Hepatocyte (in vitro differentiated cells): Measurements from ENCODE around the gene DEGS2. TPM values are rescaled to one million over a fixed set of nuclear protein-coding genes. Genes with fewer than 3 reads are reported as not detected.

Experiments used
- DNase-seq: peaks from one replicate; pipeline ENCODE4 v3.0.0-alpha.2; 2016; ENCODE audit warnings: low spot score
- H2AFZ ChIP-seq: fragments of 200-600 bp; sonication (generic); 2 replicates; pipeline ENCODE4 v1.6.0; 2016; ENCODE audit warnings: antibody characterized with exemption, mild to moderate bottlenecking
- H3K27ac ChIP-seq: fragments of 200-600 bp; sonication (generic); 2 replicates; pipeline ENCODE4 v1.5.1; 2016; ENCODE audit warnings: mild to moderate bottlenecking
- H3K27me3 ChIP-seq: fragments of 200-600 bp; sonication (generic); 2 replicates; pipeline ENCODE4 v1.6.1; 2016
- H3K36me3 ChIP-seq: fragments of 200-600 bp; sonication (generic); replicated peaks from 2 replicates; pipeline ENCODE4 v1.5.1; 2016; ENCODE audit warnings: low read depth; ENCODE audit not compliant: insufficient read depth
- H3K4me1 ChIP-seq: fragments of 200-600 bp; sonication (generic); 2 replicates; pipeline ENCODE4 v1.5.1; 2016; ENCODE audit warnings: mild to moderate bottlenecking, moderate library complexity; ENCODE audit not compliant: insufficient read depth
- H3K4me2 ChIP-seq: fragments of 200-600 bp; sonication (generic); 2 replicates; pipeline ENCODE4 v1.6.0; 2016
- H3K4me3 ChIP-seq: fragments of 200-600 bp; sonication (generic); 2 replicates; pipeline ENCODE4 v1.5.1; 2016; ENCODE audit warnings: mild to moderate bottlenecking
- H3K79me2 ChIP-seq: fragments of 200-600 bp; sonication (generic); 2 replicates; pipeline ENCODE4 v1.6.0; 2017; ENCODE audit warnings: mild to moderate bottlenecking
- H3K9me2 ChIP-seq: fragments of 200-600 bp; sonication (generic); replicated peaks from 2 replicates; pipeline ENCODE4 v1.6.0; 2017; ENCODE audit warnings: mild to moderate bottlenecking; ENCODE audit not compliant: insufficient read depth
- H3K9me3 ChIP-seq: fragments of 200-600 bp; sonication (generic); 2 replicates; pipeline ENCODE4 v1.5.1; 2016; ENCODE audit warnings: low read depth, mild to moderate bottlenecking
- H4K20me1 ChIP-seq: fragments of 200-600 bp; sonication (generic); 2 replicates; pipeline ENCODE4 v1.6.0; 2016; ENCODE audit warnings: mild to moderate bottlenecking; ENCODE audit not compliant: insufficient read depth, poor library complexity, severe bottlenecking
- EZH2 ChIP-seq: fragments of 200-600 bp; sonication (generic); IDR thresholded peaks from 2 replicates; pipeline ENCODE4 v1.6.1; 2016; ENCODE audit warnings: antibody characterized with exemption, mild to moderate bottlenecking, borderline replicate concordance
- EZH2phosphoT487 ChIP-seq: fragments of 200-600 bp; sonication (generic); IDR thresholded peaks from one replicate; pipeline ENCODE4 v1.6.1; 2018; ENCODE audit warnings: antibody characterized with exemption, mild to moderate bottlenecking, low read depth, moderate library complexity; ENCODE audit not compliant: unreplicated experiment, severe bottlenecking
- WGBS: methylation state at CpG from one replicate; pipeline ENCODE4 v1.1.6; 2016; ENCODE audit warnings: low lambda C conversion rate; ENCODE audit errors: missing lambda C conversion rate; 5-methylcytosine and 5-hydroxymethylcytosine counted together
- polyA plus RNA-seq: library from polyadenylated mRNA; unstranded; fragments of >200 nt; fragmentation: Nextera tagmentation; extraction: Ambion mirVana; gene quantifications from 2 replicates; pipeline ENCODE4 v1.2.1, GENCODE V29; 2016
- total RNA-seq: library from RNA; depleted of rRNA; stranded (reverse); fragments of >200 nt; gene quantifications from 2 replicates; pipeline ENCODE4 v1.2.3, GENCODE V29; 2014
- TF ChIP-seq, protein P1 (sequence below): fragments of 200-600 bp; sonication (generic); IDR thresholded peaks from 2 replicates; pipeline ENCODE4 v1.5.1; 2016; ENCODE audit warnings: antibody characterized with exemption, mild to moderate bottlenecking; ENCODE audit not compliant: poor library complexity

Gene DEGS2
- total and polyA plus RNA-seq, 2 experiments from 2014 or later = 5.3 to 7.7 TPM

GRCh38 chr14:100141098-100141497 lies 18.3 kb downstream of the DEGS2 start:
- H3K27ac ChIP-seq = peak overlapping the region; percentile 90
- H2AFZ ChIP-seq = no peak overlapping the region
- 89% methylated on average over 7 of the region's 7 CpGs for WGBS
- H3K4me1 ChIP-seq = peaks cover 49% of the 10 kb centered on the region
- TF ChIP-seq EZH2phosphoT487 (no peak), EZH2 (no peak)
- TF ChIP-seq, protein P1, sequence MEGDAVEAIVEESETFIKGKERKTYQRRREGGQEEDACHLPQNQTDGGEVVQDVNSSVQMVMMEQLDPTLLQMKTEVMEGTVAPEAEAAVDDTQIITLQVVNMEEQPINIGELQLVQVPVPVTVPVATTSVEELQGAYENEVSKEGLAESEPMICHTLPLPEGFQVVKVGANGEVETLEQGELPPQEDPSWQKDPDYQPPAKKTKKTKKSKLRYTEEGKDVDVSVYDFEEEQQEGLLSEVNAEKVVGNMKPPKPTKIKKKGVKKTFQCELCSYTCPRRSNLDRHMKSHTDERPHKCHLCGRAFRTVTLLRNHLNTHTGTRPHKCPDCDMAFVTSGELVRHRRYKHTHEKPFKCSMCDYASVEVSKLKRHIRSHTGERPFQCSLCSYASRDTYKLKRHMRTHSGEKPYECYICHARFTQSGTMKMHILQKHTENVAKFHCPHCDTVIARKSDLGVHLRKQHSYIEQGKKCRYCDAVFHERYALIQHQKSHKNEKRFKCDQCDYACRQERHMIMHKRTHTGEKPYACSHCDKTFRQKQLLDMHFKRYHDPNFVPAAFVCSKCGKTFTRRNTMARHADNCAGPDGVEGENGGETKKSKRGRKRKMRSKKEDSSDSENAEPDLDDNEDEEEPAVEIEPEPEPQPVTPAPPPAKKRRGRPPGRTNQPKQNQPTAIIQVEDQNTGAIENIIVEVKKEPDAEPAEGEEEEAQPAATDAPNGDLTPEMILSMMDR = no peak
- no peaks in the 10 kb centered on the region for H3K27me3 ChIP-seq
- no peak for DNase-seq
- H3K79me2 ChIP-seq = no peaks in the 10 kb centered on the region
- no peaks in the 10 kb centered on the region for H3K9me3 ChIP-seq
- H3K36me3 ChIP-seq = no peaks in the 10 kb centered on the region
- H3K4me3 ChIP-seq = no peak overlapping the region
- H3K4me2 ChIP-seq = peak overlapping the region; percentile 28
- no peaks in the 10 kb centered on the region for H3K9me2 ChIP-seq
- H4K20me1 ChIP-seq = no peaks in the 10 kb centered on the region

DNA sequence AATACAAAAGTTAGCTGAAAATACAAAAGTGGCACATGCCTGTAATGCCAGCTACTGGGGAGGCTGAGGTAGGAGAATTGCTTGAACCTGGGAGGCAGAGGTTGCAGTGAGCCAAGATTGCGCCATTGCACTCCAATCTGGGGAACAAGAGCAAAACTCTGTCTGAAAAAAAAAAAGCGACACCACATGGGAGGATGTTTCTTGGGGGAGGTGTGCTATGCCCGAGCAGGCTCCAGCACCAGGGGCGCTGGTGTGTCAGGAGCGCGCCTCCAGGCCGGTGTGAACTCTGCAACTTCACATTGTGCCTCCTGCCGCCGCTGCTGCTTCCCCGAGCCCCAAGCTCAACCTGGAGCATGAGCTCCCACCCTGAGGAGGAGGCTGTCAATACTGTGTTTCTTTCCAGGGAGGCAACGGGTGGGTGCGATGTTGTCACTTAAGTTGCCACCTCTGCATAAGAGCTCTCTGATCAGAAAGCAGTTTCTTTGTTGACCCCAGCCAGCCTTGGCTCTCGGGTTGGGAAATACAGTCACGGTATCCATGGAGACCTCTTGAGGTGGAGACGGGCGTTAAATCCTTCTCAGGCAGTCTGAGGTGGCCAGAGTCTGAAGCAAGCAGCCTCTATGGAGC lies 18.9 kb downstream of the DEGS2 start:
- DNase-seq = peak; percentile 81
- Histone ChIP-seq H3K4me3 (no peak overlapping the region), H3K79me2 (no peaks in the 10 kb centered on the region), H2AFZ (no peak overlapping the region), H3K27me3 (no peaks in the 10 kb centered on the region), H3K9me3 (no peaks in the 10 kb centered on the region), H3K36me3 (no peaks in the 10 kb centered on the region), H3K27ac (peak overlapping the region; percentile 90), H3K4me1 (peaks cover 43% of the 10 kb centered on the region), H4K20me1 (no peaks in the 10 kb centered on the region), H3K4me2 (peak overlapping the region; percentile 28), H3K9me2 (no peaks in the 10 kb centered on the region)
- 42% methylated on average over 16 of the region's 16 CpGs for WGBS
- TF ChIP-seq EZH2phosphoT487 (no peak), EZH2 (no peak)
- TF ChIP-seq, protein P1 = peak; percentile 36

GRCh38 chr14:100138955-100139354 lies 20.5 kb downstream of the DEGS2 start:
- Histone ChIP-seq H3K4me2 (no peak overlapping the region), H3K27me3 (no peaks in the 10 kb centered on the region), H4K20me1 (no peaks in the 10 kb centered on the region), H3K36me3 (no peaks in the 10 kb centered on the region), H2AFZ (no peak overlapping the region), H3K4me3 (no peak overlapping the region), H3K9me2 (no peaks in the 10 kb centered on the region), H3K27ac (no peak overlapping the region), H3K79me2 (no peaks in the 10 kb centered on the region), H3K9me3 (no peaks in the 10 kb centered on the region), H3K4me1 (peaks cover 31% of the 10 kb centered on the region)
- TF ChIP-seq EZH2phosphoT487 (no peak), EZH2 (no peak)
- TF ChIP-seq, protein P1 = no peak
- WGBS = 96% methylated on average over 12 of the region's 13 CpGs
- no peak for DNase-seq
